OCI-LY1 (cell line): ENCODE results near the gene CACNA2D3.

Source experiments
- H2AFZ ChIP-seq: fragments of 200-600 bp; sonication (generic), shearing (Covaris generic); 2 replicates; pipeline ENCODE4 v1.6.0; 2014; ENCODE audit warnings: antibody characterized with exemption, mild to moderate bottlenecking, low read length
- H3F3A ChIP-seq: fragments of 200-600 bp; sonication (generic), shearing (Covaris generic); 2 replicates; pipeline ENCODE4 v1.6.0; 2014; ENCODE audit warnings: mild to moderate bottlenecking, antibody characterized with exemption, low read length, moderate library complexity; ENCODE audit not compliant: insufficient read depth
- H3K27ac ChIP-seq: fragments of 200-600 bp; sonication (generic); 2 replicates; pipeline ENCODE4 v1.5.1; 2014; ENCODE audit warnings: low read length, mixed run types, mild to moderate bottlenecking, low read depth; ENCODE audit not compliant: poor library complexity, severe bottlenecking
- H3K27me3 ChIP-seq: fragments of 200-600 bp; sonication (generic); 2 replicates; pipeline ENCODE4 v1.6.0; 2014; ENCODE audit warnings: antibody characterized with exemption, mild to moderate bottlenecking, low read length, moderate library complexity; ENCODE audit not compliant: insufficient read depth
- H3K36me3 ChIP-seq: fragments of 200-600 bp; sonication (generic); 2 replicates; pipeline ENCODE4 v1.6.1; 2014; ENCODE audit warnings: mild to moderate bottlenecking, antibody characterized with exemption, low read length, moderate library complexity, mixed read lengths; ENCODE audit not compliant: insufficient read depth
- H3K4me1 ChIP-seq: fragments of 200-600 bp; sonication (generic); 2 replicates; pipeline ENCODE4 v1.5.1; 2014; ENCODE audit warnings: mild to moderate bottlenecking, low read length, moderate library complexity; ENCODE audit not compliant: insufficient read depth, severe bottlenecking
- H3K4me2 ChIP-seq: fragments of 200-600 bp; sonication (generic), shearing (Covaris generic); 2 replicates; pipeline ENCODE4 v1.6.1; 2014; ENCODE audit warnings: low read length
- H3K4me3 ChIP-seq: fragments of 200-600 bp; sonication (generic); 2 replicates; pipeline ENCODE4 v1.5.1; 2014; ENCODE audit warnings: low read length, low read depth, mild to moderate bottlenecking, mixed read lengths; ENCODE audit not compliant: poor library complexity, severe bottlenecking
- H3K79me2 ChIP-seq: fragments of 200-600 bp; shearing (Covaris generic); 2 replicates; pipeline ENCODE4 v1.6.1; 2016; ENCODE audit warnings: mixed run types, low read length, mixed read lengths; ENCODE audit not compliant: insufficient read depth
- H3K9ac ChIP-seq: fragments of 200-600 bp; sonication (generic), shearing (Covaris generic); 2 replicates; pipeline ENCODE4 v1.6.1; 2014; ENCODE audit warnings: mild to moderate bottlenecking, low read length, mixed read lengths
- H3K9me2 ChIP-seq: fragments of 200-600 bp; sonication (generic), shearing (Covaris generic); 2 replicates; pipeline ENCODE4 v1.6.1; 2014; ENCODE audit warnings: low read depth, mild to moderate bottlenecking, low read length, mixed read lengths
- H3K9me3 ChIP-seq: fragments of 200-600 bp; shearing (Covaris generic); 2 replicates; pipeline ENCODE4 v1.6.1; 2014; ENCODE audit warnings: low read length, mixed read lengths
- H4K20me1 ChIP-seq: fragments of 200-600 bp; sonication (generic), shearing (Covaris generic); 2 replicates; pipeline ENCODE4 v1.6.0; 2016; ENCODE audit warnings: mild to moderate bottlenecking, low read length; ENCODE audit not compliant: insufficient read depth
- CTCF ChIP-seq: fragments of 200-600 bp; sonication (generic), shearing (Covaris generic); IDR thresholded peaks from 2 replicates; pipeline ENCODE4 v1.5.1; 2017; ENCODE audit warnings: mild to moderate bottlenecking, antibody characterized with exemption, low read length, moderate library complexity, mixed read lengths
- EZH2 ChIP-seq: fragments of 200-600 bp; sonication (generic), shearing (Covaris generic); IDR thresholded peaks from 2 replicates; pipeline ENCODE4 v1.8.0; 2017; ENCODE audit warnings: borderline replicate concordance, mixed run types, mild to moderate bottlenecking, antibody characterized with exemption, low read length, moderate library complexity, mixed read lengths

Gene CACNA2D3

GRCh38 chr3:54296531-54296930, 174.2 kb downstream of the CACNA2D3 start:
- Histone ChIP-seq H3K9ac (no peak overlapping the region), H3K9me3 (no peaks in the 10 kb centered on the region), H3K4me3 (no peak overlapping the region), H3K79me2 (no peaks in the 10 kb centered on the region), H3K36me3 (no peaks in the 10 kb centered on the region), H4K20me1 (no peaks in the 10 kb centered on the region), H3K4me2 (no peak overlapping the region), H2AFZ (no peak overlapping the region), H3K27me3 (no peaks in the 10 kb centered on the region), H3F3A (no peaks in the 10 kb centered on the region), H3K27ac (no peak overlapping the region), H3K9me2 (no peaks in the 10 kb centered on the region), H3K4me1 (no peaks in the 10 kb centered on the region)
- TF ChIP-seq CTCF (no peak), EZH2 (no peak)

GRCh38 chr3:54299169-54299935, 177.0 kb downstream of the CACNA2D3 start:
- Histone ChIP-seq H2AFZ (no peak overlapping the region), H3K79me2 (no peaks in the 10 kb centered on the region), H3K9ac (no peak overlapping the region), H3K9me2 (no peaks in the 10 kb centered on the region), H3K4me1 (no peaks in the 10 kb centered on the region), H3K9me3 (no peaks in the 10 kb centered on the region), H3K4me3 (no peak overlapping the region), H4K20me1 (no peaks in the 10 kb centered on the region), H3F3A (no peaks in the 10 kb centered on the region), H3K27me3 (no peaks in the 10 kb centered on the region), H3K4me2 (no peak overlapping the region), H3K36me3 (no peaks in the 10 kb centered on the region), H3K27ac (no peak overlapping the region)
- no peak for TF ChIP-seq EZH2
- no peak for TF ChIP-seq CTCF

- Histone ChIP-seq H3K27me3 (no peaks in the 10 kb centered on the region), H2AFZ (no peak overlapping the region), H3K4me1 (no peaks in the 10 kb centered on the region), H3K79me2 (no peaks in the 10 kb centered on the region), H3K9me3 (no peaks in the 10 kb centered on the region), H3K27ac (no peak overlapping the region), H3K9ac (no peak overlapping the region), H3K36me3 (no peaks in the 10 kb centered on the region), H4K20me1 (no peaks in the 10 kb centered on the region), H3F3A (no peaks in the 10 kb centered on the region), H3K4me3 (no peak overlapping the region), H3K4me2 (no peak overlapping the region), H3K9me2 (no peaks in the 10 kb centered on the region)
- TF ChIP-seq EZH2 (no peak), CTCF (no peak)
Observed at GRCh38 chr3:54303517-54304375, 181.4 kb downstream of the CACNA2D3 start.
